ENCODE results near the gene RMDN2.

- no peak for TF ChIP-seq EZH2 (IDR thresholded peaks at IDR 0.05; ENCODE audit: insufficient read depth, poor library complexity, severe bottlenecking)
- TF ChIP-seq EZH2phosphoT487 (IDR thresholded peaks at IDR 0.05; ENCODE audit: insufficient read depth, low read depth) = no peak
Observed at GRCh38 chr2:37983719-37984118, 58.6 kb downstream of the RMDN2 start.
